GM21825 (cell line): ENCODE results near the gene LAMP2.

Experiments
- ATAC-seq: cut with Tn5 transposase; IDR thresholded peaks from one replicate; pipeline ENCODE4 v1.9.1; 2021; ENCODE audit warnings: mild to moderate bottlenecking, moderate library complexity; ENCODE audit not compliant: unreplicated experiment

LAMP2 gene

DNA sequence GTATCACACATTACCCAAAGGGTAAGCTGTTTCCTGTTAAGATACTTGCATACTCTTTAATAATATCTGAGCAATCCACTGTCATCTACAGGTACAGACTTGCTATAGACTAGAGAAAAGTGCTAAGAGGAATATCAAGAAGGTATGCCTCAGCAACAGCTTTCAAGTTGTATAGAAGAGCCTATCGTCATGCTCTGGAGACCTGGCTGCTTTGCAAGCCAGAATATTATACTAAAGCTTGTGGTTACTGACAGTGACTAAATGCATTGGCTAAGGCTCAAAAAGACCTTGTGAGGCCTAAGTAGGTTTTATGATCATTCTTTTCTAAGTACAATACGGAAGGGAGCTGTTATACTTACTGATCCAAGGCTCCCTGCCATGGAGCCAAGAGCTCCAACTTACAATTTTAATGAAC is 11.3 kb downstream of the LAMP2 start:
- peak; percentile 91 for ATAC-seq

DNA sequence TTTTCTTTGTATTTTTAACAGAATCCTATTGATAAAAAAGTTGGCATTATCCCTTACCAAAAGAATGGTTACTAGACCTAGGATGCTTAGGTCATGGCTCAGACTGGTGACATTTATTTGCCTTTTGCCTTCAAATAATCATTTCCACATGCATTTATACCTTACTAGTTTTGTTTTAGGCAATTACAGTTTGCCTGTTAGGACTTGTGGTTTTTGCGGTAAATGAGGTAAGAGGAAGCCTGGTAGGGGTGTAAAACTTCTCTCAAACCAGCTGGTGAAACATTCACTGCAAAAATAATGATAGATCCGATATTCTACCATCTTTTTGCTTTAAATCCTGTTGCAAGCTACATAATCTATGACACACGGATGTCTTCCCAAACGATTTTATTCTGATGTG is 12.1 kb downstream of the LAMP2 start:
- no peak for ATAC-seq

DNA sequence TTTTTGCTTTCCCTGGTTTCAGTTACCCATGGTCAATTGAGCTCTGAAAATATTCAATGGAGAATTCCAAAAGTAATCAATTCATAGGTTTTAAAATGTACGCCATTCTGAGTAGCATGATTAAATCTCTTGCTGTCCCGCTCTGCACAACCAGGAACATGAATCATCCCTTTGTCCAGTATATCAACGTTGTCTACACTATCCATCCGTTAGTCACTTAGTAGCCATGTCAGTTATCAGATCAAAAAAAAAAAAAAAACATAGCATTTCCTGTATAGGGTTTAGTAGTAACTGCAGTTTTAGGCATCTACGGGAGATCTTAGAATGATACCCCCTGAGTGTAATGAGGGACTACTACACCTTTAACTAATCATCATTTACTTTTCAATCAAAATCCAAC is 15.1 kb downstream of the LAMP2 start:
- no peak for ATAC-seq

DNA sequence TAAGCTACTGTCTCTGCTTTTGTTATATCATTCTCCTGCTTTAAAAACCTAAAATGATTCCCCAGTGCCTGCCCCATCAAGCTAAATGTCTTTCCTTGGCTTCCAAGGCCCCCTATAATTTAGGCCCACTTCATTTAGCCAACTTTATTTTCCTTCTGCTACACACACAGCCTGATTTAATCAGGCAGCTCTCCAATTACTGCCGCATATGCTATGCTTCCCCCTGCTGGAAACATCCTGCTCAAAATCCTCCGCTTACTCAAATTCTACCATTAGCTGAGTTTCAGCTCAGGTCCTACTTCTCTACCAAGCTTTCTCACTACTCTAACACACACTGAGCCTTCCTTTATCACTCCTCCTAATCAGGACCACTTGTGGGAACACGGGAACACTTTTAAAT is 17.0 kb downstream of the LAMP2 start:
- no peak for ATAC-seq

DNA sequence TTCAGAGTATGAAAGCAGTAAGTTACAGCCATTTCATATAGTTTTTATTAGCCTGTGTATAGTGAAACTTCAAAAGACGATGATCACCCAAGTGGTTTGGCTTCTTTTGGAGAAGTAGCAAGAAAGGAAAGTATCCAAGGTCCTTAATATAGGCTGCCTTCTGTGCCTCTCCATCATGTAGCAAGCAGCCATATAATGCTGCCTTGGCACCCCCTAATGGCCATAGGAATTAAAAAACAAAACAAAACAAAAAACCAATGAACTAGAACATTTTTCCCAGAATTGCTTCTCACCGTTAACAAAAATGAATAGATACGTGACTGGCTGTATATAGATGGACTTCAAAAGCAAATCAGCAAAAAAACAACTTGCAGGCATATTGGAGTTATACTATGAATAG is 18.9 kb downstream of the LAMP2 start:
- ATAC-seq, result no peak

DNA sequence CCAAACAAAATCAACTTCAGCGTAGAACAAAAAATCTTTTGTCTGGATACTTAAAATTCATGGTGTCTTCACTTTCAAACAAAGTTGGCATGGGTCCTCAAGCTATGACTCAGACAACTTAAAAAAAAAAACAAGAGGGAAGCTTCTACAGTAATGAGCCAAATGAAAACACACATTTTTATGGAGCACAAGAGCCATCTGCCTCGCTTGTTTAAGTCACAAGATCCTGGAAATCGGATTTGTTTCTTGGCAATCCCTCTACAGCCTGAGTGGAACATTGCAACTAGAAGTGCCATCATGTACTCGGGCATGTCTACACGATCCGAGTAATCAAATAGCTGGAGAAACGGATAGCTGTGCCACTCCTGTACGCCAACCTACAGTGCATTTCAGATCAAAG is 22.6 kb downstream of the LAMP2 start:
- no peak for ATAC-seq

DNA sequence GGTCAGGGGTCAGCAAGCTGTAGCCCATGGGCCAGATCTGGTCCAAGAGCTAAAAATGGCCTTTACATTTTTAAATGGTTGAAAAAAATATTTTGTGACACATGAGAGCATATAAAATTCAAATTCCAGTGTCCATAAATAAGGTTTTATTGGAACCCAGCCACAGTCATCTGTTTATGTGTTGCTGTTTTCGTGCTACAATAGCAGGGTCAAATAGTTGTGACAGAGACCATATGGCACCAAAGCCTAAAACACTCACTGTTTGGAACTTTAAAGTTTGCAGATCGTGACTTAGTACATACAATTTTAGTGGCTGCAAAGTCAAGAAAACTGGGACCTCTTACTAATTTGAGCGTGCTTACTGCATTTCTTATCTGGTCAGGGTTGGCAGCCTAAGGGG is 29.2 kb downstream of the LAMP2 start:
- ATAC-seq, result no peak

DNA sequence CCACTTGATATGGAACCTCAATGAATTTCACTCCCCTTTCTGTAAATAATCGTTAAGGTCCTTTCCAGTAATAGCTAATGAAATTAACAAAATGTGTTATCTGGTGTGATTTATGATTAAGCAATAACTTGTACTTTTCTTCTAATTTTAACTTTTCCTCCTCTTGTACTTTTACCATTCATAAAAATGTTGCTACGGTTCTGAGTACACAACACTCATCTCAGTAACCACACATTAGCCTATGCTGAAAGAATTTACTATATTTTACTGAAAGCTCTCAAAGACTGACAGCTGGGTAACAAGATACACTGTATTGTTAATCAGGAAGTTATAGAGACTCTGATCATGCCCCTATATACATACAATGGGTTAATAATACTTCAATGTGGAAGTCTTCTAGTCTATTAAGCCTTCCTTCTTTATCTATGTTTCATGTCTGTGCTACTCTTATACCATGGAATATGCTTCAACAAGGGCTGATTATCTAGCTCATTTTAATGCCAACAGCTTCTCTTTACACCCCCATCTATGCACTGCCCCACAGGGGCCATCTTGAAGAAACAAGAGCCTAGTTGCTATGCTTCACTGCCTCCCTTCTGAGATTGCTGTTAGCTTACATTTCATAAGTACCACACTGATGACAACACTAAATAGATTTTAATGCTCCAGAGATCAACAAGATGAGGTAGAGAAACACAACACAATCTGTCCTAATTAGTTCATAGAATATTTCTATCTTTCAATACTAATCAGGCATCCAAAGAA is 39.1 kb downstream of the LAMP2 start:
- no peak for ATAC-seq

DNA sequence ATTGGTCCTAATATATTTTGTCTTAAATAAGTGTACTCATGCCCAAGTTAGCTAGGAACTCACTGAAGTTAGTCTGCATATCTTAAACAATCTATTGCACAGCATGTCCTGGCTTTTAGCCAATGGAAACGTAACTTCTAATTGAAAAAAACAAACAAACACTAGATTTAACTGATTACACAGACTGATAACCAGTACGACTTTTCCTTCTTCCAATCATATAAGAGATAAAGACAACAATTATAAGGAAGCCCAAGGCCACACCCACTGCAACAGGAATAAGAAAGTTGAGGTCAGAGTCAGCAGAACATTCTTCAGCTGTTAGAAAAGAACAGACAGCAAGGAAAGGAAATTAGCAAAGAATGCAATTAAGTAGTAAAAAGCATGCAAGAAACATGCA is 40.8 kb downstream of the LAMP2 start:
- no peak for ATAC-seq

DNA sequence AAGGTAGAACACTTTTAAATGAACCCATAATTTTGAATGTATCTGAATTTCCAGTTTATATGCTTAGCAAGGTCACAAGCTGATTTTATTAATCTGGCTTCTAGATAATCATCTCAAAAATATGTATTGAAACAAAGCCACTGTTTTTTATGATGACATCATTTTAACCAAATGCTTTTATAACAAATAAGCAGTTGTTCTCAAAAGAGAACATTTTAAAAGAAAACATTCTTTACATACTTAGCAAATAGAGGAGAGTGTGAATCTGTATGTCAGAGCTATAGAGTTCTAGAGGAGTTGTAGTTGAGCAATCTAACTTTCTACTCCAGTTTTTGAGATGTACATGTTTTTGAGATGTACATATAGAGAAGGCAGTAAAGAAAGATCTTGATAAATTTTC is 42.5 kb downstream of the LAMP2 start:
- ATAC-seq, result no peak

DNA sequence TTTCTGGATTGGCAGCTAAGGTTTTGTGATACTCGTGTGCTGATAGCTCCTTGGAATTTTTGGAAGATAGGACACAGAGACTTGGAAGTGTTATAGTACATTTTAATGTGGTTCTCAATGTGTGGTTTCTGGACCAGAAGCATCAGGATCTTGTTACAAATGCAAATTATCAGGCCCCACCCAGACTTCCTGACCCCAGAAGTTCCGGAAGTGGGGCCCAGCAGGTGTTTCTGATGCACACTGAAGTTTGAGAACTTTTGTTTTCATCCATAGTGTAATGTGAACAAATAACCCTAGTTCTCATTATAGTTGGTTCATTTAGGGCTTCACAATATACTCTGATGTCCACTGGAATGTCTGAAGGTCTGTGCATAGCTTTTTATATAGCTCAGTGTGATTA is 49.6 kb downstream of the LAMP2 start:
- ATAC-seq, result peak; percentile 76

DNA sequence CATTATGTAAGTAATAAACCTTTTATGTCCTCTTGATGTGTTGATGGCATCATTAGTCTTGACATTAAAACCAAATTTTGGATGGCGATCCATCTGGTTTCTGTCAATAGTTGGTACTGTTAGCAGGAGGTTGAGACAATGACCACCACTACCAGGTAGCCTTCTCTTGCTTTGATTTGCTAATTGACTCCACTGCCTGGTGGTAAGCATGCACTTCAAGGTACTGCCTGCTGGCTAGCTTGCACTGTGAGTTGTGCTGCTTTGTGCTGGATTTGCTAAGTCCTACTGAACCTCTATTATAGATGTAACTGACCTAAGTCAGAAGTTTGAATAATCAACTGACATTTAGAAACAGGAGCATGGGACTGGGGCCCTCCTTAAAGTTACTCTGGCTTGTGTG is 60.9 kb downstream of the LAMP2 start:
- ATAC-seq, result no peak

DNA sequence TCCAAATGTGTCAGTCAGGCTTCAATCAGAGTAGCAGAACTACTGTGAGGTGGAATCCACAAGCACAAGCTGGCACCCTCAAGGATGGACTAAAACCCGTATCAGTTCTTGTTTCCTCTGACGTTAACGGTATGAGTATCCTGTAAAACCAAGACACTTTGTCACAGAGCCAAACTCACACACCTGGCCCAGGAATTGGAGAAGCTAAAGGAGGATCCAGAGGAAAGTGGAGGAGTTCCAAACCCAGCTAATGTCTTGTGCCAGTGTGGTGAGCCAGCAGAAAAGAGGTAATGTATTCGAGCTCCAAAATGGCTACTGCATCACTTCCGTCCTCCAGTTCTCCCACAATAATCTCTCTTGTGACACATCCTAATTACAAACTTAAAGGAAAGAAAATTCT is 62.5 kb downstream of the LAMP2 start:
- no peak for ATAC-seq

DNA sequence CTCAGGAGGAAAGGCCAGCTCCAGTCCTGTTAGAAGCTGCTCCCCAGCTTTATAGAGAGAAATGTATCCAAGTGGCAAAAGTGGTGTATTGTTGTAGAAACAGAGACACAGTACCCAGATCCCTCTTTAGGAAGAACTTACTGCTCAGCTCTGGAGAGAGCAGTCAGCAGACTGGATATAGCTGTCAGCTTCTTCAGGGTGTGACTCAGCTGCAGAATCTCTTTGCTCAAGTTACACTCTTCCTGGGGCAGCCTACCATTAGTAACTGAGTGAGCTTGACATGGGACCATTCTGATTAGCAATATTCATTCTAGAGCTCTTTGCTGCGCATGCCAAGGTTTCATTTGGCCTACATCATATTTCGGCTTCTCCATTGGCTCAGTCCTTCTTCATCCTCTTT is 66.7 kb downstream of the LAMP2 start:
- ATAC-seq, result no peak

DNA sequence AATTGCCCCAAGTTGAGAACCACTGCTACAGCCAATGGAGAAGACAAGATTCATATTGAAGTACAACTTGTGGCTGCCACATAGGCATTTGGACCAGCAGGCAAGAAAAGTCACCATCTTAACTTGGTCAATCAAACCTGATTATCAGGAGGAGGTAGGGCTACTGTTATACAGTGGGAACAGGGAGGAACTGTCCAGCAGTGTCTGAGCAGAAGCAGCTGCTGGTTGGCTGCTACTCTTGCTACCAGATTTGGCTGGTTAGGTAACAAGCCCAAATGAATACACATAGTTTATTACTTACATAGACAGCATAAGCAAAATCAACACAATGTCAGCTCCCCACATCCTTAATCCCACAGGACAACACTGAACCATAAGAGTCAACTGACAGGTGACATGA is 67.8 kb downstream of the LAMP2 start:
- no peak for ATAC-seq

DNA sequence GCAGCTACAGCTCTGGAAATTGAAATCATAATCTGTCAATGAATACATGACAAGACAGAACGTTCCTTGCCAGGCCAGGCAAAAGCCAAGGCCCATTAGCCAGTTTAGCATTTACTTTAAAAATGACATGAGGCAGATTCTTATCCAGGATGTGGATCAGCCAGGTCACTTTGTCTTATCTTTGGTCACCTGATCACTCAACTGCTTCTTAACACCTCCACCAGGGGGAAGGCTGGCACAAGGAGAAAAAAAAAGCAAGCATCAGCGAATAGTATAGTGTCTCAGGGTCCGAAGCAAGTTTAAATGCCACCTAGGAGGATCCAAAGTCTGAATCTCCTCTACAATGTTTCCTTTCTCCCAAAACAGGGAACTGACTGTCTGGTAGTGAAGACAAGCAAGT is 88.4 kb downstream of the LAMP2 start:
- no peak for ATAC-seq

DNA sequence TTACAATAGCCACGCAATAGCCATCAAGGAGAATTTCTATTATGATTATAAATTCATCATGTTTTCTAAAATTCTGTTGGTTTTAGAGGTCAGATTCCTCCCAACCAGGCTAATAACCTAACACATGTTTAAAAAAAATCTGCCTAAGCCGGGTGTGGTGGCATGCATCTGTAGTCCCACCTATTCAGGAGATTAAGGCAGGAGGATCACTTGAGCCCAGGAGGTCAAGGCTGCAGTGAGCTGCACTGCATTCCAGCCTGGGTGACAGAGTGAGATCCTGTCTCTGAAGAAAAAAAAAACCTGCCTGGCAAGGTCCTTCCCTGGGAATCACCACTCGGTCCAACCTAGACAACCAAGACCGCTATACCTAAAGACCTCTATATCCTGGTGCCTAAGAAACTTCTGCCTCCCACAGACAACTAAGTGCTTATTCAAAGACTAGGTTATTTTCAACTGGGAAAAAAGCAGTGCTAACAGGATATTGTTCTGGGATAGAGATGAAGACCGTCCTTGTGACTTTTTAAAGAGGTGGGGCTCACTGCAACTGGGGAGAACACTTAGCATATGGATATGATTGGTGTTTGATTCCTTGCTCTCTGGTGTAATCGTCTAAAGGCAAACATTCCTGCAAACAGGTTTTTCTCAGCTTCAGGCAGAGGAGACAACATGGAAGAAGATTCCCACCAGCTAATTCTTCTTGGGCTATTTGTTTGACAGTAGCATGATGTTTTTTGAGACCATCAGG is 89.0 kb downstream of the LAMP2 start:
- no peak for ATAC-seq

DNA sequence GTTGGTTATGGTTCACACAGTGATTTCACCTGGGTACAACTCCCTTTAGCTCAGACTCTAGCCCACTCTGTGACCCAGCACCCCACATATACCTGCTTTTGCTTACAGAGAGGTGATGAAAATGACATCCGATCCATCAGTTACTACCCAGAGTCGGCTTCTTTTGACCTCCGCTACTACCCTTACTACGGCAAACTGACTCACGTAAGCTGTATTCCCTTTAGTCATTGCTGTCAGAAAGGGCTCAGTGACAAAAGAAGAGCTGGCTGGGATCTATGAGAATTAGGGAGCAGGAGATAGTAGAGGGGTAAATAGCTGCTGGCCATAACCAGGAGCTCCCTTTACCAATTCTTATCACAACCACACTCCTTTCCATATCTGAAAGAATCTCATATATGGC is 90.5 kb downstream of the LAMP2 start:
- no peak for ATAC-seq
